HG03565 (cell line): ENCODE data around the gene HDDC2.
"Not testable (repeated sequence)": the region's sequence is repeated elsewhere in the genome, so short reads cannot be mapped to it uniquely, and the experiment has no call there.

Experiments used
- ATAC-seq: cut with Tn5 transposase; IDR thresholded peaks from one replicate; pipeline ENCODE4 v1.9.1; 2021; ENCODE audit warnings: mild to moderate bottlenecking, moderate library complexity; ENCODE audit not compliant: unreplicated experiment

The HDDC2 gene

GRCh38 chr6:125307150-125307838 is 5.5 kb upstream of the HDDC2 start:
- ATAC-seq, result no peak

GRCh38 chr6:125306756-125307149 is 5.0 kb upstream of the HDDC2 start:
- ATAC-seq, result no peak

- no peak for ATAC-seq
Measured at GRCh38 chr6:125304970-125305660, 3.3 kb upstream of the HDDC2 start.

GRCh38 chr6:125303512-125303854 is 1.7 kb upstream of the HDDC2 start:
- ATAC-seq, result no peak

- ATAC-seq, result no peak
Measured at GRCh38 chr6:125302840-125303511, 1.2 kb upstream of the HDDC2 start.

- no peak for ATAC-seq
Measured at GRCh38 chr6:125300992-125301434, 754 bp downstream of the HDDC2 start.

- no peak for ATAC-seq
Measured at GRCh38 chr6:125299257-125299656, 2.5 kb downstream of the HDDC2 start.

GRCh38 chr6:125296471-125296870 is 5.3 kb downstream of the HDDC2 start:
- no peak for ATAC-seq

GRCh38 chr6:125294925-125295324 is 6.8 kb downstream of the HDDC2 start:
- ATAC-seq, result no peak

- ATAC-seq, result no peak
Measured at GRCh38 chr6:125294036-125294435, 7.7 kb downstream of the HDDC2 start.

GRCh38 chr6:125293587-125293986 is 8.2 kb downstream of the HDDC2 start:
- ATAC-seq, result no peak

GRCh38 chr6:125287718-125288117 is 14.0 kb downstream of the HDDC2 start:
- no peak for ATAC-seq

- ATAC-seq, result no peak
Measured at GRCh38 chr6:125285936-125286335, 15.8 kb downstream of the HDDC2 start.

- no peak for ATAC-seq
Measured at GRCh38 chr6:125285353-125285752, 16.4 kb downstream of the HDDC2 start.

GRCh38 chr6:125282470-125282869 is 19.3 kb downstream of the HDDC2 start:
- ATAC-seq, result not testable (repeated sequence)

GRCh38 chr6:125280370-125281035 is 21.3 kb downstream of the HDDC2 start:
- ATAC-seq, result not testable (repeated sequence)

GRCh38 chr6:125279961-125280360 is 21.8 kb downstream of the HDDC2 start:
- no peak for ATAC-seq

- no peak for ATAC-seq
Measured at GRCh38 chr6:125277838-125278237, 23.9 kb downstream of the HDDC2 start.

- no peak for ATAC-seq
Measured at GRCh38 chr6:125275779-125276178, 26.0 kb downstream of the HDDC2 start.

- ATAC-seq, result no peak
Measured at GRCh38 chr6:125274935-125275334, 26.8 kb downstream of the HDDC2 start.

GRCh38 chr6:125273965-125274364 is 27.8 kb downstream of the HDDC2 start:
- ATAC-seq, result no peak

- no peak for ATAC-seq
Measured at GRCh38 chr6:125273251-125273650, 28.5 kb downstream of the HDDC2 start.
